GM23338 (cell line): Measurements from ENCODE around the gene GRXCR2. TPM values are rescaled to one million over a fixed set of nuclear protein-coding genes. Genes with fewer than 3 reads are reported as not detected.

Experiments
- ATAC-seq: fragments of 200-7000 bp; cut with Tn5 transposase; 3 replicates; pipeline ENCODE4 v1.9.1; 2020
- DNase-seq: peaks from one replicate; pipeline ENCODE4 v3.0.0-alpha.2; 2015; ENCODE audit warnings: low spot score
- H2AFZ ChIP-seq: fragments of 200-600 bp; sonication (generic); 2 replicates; pipeline ENCODE4 v1.8.0; 2016; ENCODE audit warnings: antibody characterized with exemption, mild to moderate bottlenecking, moderate library complexity
- H3F3A ChIP-seq: fragments of 200-600 bp; sonication (generic); replicated peaks from 2 replicates; pipeline ENCODE4 v1.8.0; 2017; ENCODE audit warnings: antibody characterized with exemption, mixed run types, low read depth
- H3K27ac ChIP-seq: fragments of 200-600 bp; sonication (generic); 2 replicates; pipeline ENCODE4 v1.6.1; 2016; ENCODE audit warnings: low read depth
- H3K27me3 ChIP-seq: fragments of 200-600 bp; sonication (generic); 2 replicates; pipeline ENCODE4 v1.8.0; 2016; ENCODE audit warnings: mild to moderate bottlenecking, mixed run types, moderate library complexity; ENCODE audit not compliant: insufficient read depth
- H3K36me3 ChIP-seq: fragments of 200-600 bp; sonication (generic); 2 replicates; pipeline ENCODE4 v1.8.0; 2016; ENCODE audit warnings: mild to moderate bottlenecking; ENCODE audit not compliant: insufficient read depth
- H3K4me1 ChIP-seq: fragments of 200-600 bp; sonication (generic); 2 replicates; pipeline ENCODE4 v1.8.0; 2016; ENCODE audit warnings: mild to moderate bottlenecking, moderate library complexity; ENCODE audit not compliant: insufficient read depth
- H3K4me2 ChIP-seq: fragments of 200-600 bp; sonication (generic); 2 replicates; pipeline ENCODE4 v1.7.1; 2017; ENCODE audit warnings: mixed run types
- H3K4me3 ChIP-seq: fragments of 200-600 bp; sonication (generic); 2 replicates; pipeline ENCODE4 v1.6.1; 2016; ENCODE audit warnings: mixed run types
- H3K79me2 ChIP-seq: fragments of 200-600 bp; sonication (generic); replicated peaks from 2 replicates; pipeline ENCODE4 v1.8.0; 2017; ENCODE audit warnings: mild to moderate bottlenecking; ENCODE audit not compliant: insufficient read depth
- H3K9me2 ChIP-seq: fragments of 200-600 bp; sonication (generic); 2 replicates; pipeline ENCODE4 v1.8.0; 2017; ENCODE audit not compliant: insufficient read depth
- H4K20me1 ChIP-seq: fragments of 200-600 bp; sonication (generic); replicated peaks from 2 replicates; pipeline ENCODE4 v1.8.0; 2017; ENCODE audit warnings: mild to moderate bottlenecking; ENCODE audit not compliant: insufficient read depth
- H3K27ac Mint-ChIP-seq: 2 replicates; pipeline ENCODE4 v1.8.0; 2020; ENCODE audit warnings: inconsistent platforms, mild to moderate bottlenecking, moderate library complexity, mixed read lengths
- H3K27me3 Mint-ChIP-seq: 3 replicates; pipeline ENCODE4 v1.8.0; 2022; ENCODE audit warnings: low read depth, mild to moderate bottlenecking, moderate library complexity, mixed read lengths, inconsistent platforms; ENCODE audit not compliant: insufficient read depth, poor library complexity
- H3K36me3 Mint-ChIP-seq: 3 replicates; pipeline ENCODE4 v1.8.0; 2021; ENCODE audit warnings: low read depth, mild to moderate bottlenecking, inconsistent platforms, moderate library complexity, mixed read lengths
- H3K4me1 Mint-ChIP-seq: 3 replicates; pipeline ENCODE4 v1.8.0; 2020; ENCODE audit warnings: mild to moderate bottlenecking, inconsistent platforms, mixed read lengths
- H3K4me3 Mint-ChIP-seq: 3 replicates; pipeline ENCODE4 v1.8.0; 2021; ENCODE audit warnings: moderate library complexity, mild to moderate bottlenecking, inconsistent platforms, mixed read lengths
- H3K9me3 Mint-ChIP-seq: 3 replicates; pipeline ENCODE4 v1.8.0; 2020; ENCODE audit warnings: moderate library complexity, mild to moderate bottlenecking, inconsistent platforms, mixed read lengths
- CREB1 ChIP-seq: fragments of 250-450 bp; sonication (Bioruptor Pico); IDR thresholded peaks from 2 replicates; pipeline ENCODE4 v1.5.0; 2020; ENCODE audit warnings: low read depth, mild to moderate bottlenecking, moderate library complexity
- CTCF ChIP-seq, 2 experiments: fragments of 200-600 bp in 1 of 2; sonication (generic) in 1 of 2; conservative IDR thresholded peaks; 2 replicates each; pipeline versions ENCODE4 v1.5.1 to v1.6.1; 2016 to 2017; ENCODE audit warnings: antibody characterized with exemption in 2 of 2, low read depth in 2 of 2, mild to moderate bottlenecking in 2 of 2, moderate library complexity in 1 of 2
- ETS1 ChIP-seq: IDR thresholded peaks from 2 replicates; pipeline ENCODE4 v1.6.1; 2016; ENCODE audit warnings: antibody characterized with exemption
- EZH2 ChIP-seq: fragments of 200-600 bp; sonication (generic); IDR thresholded peaks from one replicate; pipeline ENCODE4 v1.8.0; 2017; ENCODE audit warnings: antibody characterized with exemption, mild to moderate bottlenecking, low read depth; ENCODE audit not compliant: unreplicated experiment
- EZH2phosphoT487 ChIP-seq: fragments of 200-600 bp; sonication (generic); IDR thresholded peaks from one replicate; pipeline ENCODE4 v1.8.1; 2018; ENCODE audit warnings: antibody characterized with exemption; ENCODE audit not compliant: unreplicated experiment
- JUNB ChIP-seq: IDR thresholded peaks from one replicate; pipeline ENCODE4 v1.6.1; 2016; ENCODE audit warnings: antibody characterized with exemption; ENCODE audit not compliant: unreplicated experiment
- NANOG ChIP-seq: IDR thresholded peaks from 2 replicates; pipeline ENCODE4 v1.6.1; 2016; ENCODE audit warnings: antibody characterized with exemption, borderline replicate concordance
- POLR2AphosphoS5 ChIP-seq: IDR thresholded peaks from 2 replicates; pipeline ENCODE4 v1.6.1; 2016; ENCODE audit warnings: antibody characterized with exemption, low read depth
- STAT1 ChIP-seq: IDR thresholded peaks from one replicate; pipeline ENCODE4 v1.6.1; 2016; ENCODE audit warnings: antibody characterized with exemption; ENCODE audit not compliant: unreplicated experiment
- ZNF114 ChIP-seq: fragments of 250-450 bp; sonication (Bioruptor Pico); IDR thresholded peaks from 2 replicates; pipeline ENCODE4 v1.5.0; 2020; ENCODE audit warnings: mild to moderate bottlenecking, moderate library complexity
- ZNF331 ChIP-seq: fragments of 250-450 bp; sonication (Bioruptor Pico); IDR thresholded peaks from 2 replicates; pipeline ENCODE4 v1.5.0; 2020; ENCODE audit warnings: low read depth, mild to moderate bottlenecking, moderate library complexity
- polyA plus RNA-seq: library from polyadenylated mRNA; unstranded; fragments of >200 nt; fragmentation: Nextera tagmentation; extraction: Ambion mirVana; gene quantifications from 2 replicates; pipeline ENCODE4 v1.2.1, GENCODE V29; 2016
- total RNA-seq: library from RNA; depleted of rRNA; stranded (reverse); fragments of >200 nt; shearing (Covaris generic); gene quantifications from 2 replicates; pipeline ENCODE4 v1.2.3, GENCODE V29; 2014
- TF ChIP-seq, protein P1 (sequence below): IDR thresholded peaks from one replicate; pipeline ENCODE4 v1.6.1; 2018; ENCODE audit warnings: antibody characterized with exemption; ENCODE audit not compliant: unreplicated experiment
- TF ChIP-seq, protein P2 (sequence below): fragments of 250-450 bp; sonication (Bioruptor Pico); IDR thresholded peaks from 2 replicates; pipeline ENCODE4 v1.5.0; 2020; ENCODE audit warnings: mild to moderate bottlenecking, moderate library complexity

GRXCR2 gene
- total and polyA plus RNA-seq, 2 experiments from 2014 or later, result not detected

DNA sequence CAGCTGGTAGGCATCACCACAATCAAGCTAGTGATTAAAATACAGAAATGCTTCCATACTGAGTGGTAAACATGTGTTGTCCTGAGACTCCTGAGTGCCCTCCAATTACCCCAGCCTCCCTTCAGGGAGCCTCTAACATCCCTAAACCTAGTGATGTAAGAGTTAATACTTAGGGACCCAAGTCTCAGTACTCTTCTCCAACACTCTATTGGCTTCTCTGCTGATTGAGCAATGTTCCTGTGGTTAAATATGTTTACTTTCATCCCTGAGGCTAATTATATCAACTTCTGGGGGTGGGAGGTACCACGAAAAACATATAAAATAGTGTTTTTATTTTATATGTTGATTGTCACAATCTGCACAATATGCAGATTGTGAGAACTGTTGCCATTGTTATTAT is 5.0 kb downstream of the GRXCR2 start:
- Mint-ChIP-seq H3K27ac (no peak overlapping the region), H3K36me3 (no peaks in the 10 kb centered on the region), H3K27me3 (no peaks in the 10 kb centered on the region), H3K4me3 (no peak overlapping the region), H3K4me1 (no peaks in the 10 kb centered on the region), H3K9me3 (no peaks in the 10 kb centered on the region)
- H3K36me3 ChIP-seq, result no peaks in the 10 kb centered on the region
- H3K79me2 ChIP-seq, result no peaks in the 10 kb centered on the region
- no peak overlapping the region for H3K27ac ChIP-seq
- no peaks in the 10 kb centered on the region for H3K4me1 ChIP-seq
- no peak for TF ChIP-seq POLR2AphosphoS5
- TF ChIP-seq ZNF114 (CRISPR knock-in tag), result no peak
- TF ChIP-seq, protein P1, sequence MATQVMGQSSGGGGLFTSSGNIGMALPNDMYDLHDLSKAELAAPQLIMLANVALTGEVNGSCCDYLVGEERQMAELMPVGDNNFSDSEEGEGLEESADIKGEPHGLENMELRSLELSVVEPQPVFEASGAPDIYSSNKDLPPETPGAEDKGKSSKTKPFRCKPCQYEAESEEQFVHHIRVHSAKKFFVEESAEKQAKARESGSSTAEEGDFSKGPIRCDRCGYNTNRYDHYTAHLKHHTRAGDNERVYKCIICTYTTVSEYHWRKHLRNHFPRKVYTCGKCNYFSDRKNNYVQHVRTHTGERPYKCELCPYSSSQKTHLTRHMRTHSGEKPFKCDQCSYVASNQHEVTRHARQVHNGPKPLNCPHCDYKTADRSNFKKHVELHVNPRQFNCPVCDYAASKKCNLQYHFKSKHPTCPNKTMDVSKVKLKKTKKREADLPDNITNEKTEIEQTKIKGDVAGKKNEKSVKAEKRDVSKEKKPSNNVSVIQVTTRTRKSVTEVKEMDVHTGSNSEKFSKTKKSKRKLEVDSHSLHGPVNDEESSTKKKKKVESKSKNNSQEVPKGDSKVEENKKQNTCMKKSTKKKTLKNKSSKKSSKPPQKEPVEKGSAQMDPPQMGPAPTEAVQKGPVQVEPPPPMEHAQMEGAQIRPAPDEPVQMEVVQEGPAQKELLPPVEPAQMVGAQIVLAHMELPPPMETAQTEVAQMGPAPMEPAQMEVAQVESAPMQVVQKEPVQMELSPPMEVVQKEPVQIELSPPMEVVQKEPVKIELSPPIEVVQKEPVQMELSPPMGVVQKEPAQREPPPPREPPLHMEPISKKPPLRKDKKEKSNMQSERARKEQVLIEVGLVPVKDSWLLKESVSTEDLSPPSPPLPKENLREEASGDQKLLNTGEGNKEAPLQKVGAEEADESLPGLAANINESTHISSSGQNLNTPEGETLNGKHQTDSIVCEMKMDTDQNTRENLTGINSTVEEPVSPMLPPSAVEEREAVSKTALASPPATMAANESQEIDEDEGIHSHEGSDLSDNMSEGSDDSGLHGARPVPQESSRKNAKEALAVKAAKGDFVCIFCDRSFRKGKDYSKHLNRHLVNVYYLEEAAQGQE, result no peak
- TF ChIP-seq JUNB, result no peak
- no peak for TF ChIP-seq ETS1
- no peak for TF ChIP-seq ZNF331 (CRISPR knock-in tag)
- no peak for TF ChIP-seq STAT1
- no peak for TF ChIP-seq NANOG
- TF ChIP-seq, protein P2, sequence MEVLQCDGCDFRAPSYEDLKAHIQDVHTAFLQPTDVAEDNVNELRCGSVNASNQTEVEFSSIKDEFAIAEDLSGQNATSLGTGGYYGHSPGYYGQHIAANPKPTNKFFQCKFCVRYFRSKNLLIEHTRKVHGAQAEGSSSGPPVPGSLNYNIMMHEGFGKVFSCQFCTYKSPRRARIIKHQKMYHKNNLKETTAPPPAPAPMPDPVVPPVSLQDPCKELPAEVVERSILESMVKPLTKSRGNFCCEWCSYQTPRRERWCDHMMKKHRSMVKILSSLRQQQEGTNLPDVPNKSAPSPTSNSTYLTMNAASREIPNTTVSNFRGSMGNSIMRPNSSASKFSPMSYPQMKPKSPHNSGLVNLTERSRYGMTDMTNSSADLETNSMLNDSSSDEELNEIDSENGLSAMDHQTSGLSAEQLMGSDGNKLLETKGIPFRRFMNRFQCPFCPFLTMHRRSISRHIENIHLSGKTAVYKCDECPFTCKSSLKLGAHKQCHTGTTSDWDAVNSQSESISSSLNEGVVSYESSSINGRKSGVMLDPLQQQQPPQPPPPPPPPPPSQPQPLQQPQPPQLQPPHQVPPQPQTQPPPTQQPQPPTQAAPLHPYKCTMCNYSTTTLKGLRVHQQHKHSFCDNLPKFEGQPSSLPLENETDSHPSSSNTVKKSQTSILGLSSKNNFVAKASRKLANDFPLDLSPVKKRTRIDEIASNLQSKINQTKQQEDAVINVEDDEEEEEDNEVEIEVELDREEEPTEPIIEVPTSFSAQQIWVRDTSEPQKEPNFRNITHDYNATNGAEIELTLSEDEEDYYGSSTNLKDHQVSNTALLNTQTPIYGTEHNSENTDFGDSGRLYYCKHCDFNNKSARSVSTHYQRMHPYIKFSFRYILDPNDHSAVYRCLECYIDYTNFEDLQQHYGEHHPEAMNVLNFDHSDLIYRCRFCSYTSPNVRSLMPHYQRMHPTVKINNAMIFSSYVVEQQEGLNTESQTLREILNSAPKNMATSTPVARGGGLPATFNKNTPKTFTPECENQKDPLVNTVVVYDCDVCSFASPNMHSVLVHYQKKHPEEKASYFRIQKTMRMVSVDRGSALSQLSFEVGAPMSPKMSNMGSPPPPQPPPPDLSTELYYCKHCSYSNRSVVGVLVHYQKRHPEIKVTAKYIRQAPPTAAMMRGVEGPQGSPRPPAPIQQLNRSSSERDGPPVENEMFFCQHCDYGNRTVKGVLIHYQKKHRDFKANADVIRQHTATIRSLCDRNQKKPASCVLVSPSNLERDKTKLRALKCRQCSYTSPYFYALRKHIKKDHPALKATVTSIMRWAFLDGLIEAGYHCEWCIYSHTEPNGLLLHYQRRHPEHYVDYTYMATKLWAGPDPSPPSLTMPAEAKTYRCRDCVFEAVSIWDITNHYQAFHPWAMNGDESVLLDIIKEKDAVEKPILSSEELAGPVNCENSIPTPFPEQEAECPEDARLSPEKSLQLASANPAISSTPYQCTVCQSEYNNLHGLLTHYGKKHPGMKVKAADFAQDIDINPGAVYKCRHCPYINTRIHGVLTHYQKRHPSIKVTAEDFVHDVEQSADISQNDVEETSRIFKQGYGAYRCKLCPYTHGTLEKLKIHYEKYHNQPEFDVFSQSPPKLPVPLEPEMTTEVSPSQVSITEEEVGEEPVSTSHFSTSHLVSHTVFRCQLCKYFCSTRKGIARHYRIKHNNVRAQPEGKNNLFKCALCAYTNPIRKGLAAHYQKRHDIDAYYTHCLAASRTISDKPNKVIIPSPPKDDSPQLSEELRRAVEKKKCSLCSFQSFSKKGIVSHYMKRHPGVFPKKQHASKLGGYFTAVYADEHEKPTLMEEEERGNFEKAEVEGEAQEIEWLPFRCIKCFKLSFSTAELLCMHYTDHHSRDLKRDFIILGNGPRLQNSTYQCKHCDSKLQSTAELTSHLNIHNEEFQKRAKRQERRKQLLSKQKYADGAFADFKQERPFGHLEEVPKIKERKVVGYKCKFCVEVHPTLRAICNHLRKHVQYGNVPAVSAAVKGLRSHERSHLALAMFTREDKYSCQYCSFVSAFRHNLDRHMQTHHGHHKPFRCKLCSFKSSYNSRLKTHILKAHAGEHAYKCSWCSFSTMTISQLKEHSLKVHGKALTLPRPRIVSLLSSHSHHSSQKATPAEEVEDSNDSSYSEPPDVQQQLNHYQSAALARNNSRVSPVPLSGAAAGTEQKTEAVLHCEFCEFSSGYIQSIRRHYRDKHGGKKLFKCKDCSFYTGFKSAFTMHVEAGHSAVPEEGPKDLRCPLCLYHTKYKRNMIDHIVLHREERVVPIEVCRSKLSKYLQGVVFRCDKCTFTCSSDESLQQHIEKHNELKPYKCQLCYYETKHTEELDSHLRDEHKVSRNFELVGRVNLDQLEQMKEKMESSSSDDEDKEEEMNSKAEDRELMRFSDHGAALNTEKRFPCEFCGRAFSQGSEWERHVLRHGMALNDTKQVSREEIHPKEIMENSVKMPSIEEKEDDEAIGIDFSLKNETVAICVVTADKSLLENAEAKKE (CRISPR knock-in tag), result no peak
- TF ChIP-seq CREB1, result no peak
- no peak for TF ChIP-seq EZH2
- no peak for TF ChIP-seq CTCF (conservative IDR thresholded peaks at IDR 0.05; ENCODE audit: low read depth in 2 of 2)
- TF ChIP-seq EZH2phosphoT487, result no peak
- H3K9me2 ChIP-seq, result no peaks in the 10 kb centered on the region
- no peaks in the 10 kb centered on the region for H3F3A ChIP-seq
- H3K4me3 ChIP-seq, result no peak overlapping the region
- H2AFZ ChIP-seq, result no peak overlapping the region
- no peak overlapping the region for H3K4me2 ChIP-seq
- DNase-seq, result no peak
- H4K20me1 ChIP-seq, result no peaks in the 10 kb centered on the region
- ATAC-seq, result no peak
- no peaks in the 10 kb centered on the region for H3K27me3 ChIP-seq
